Hematopoietic multipotent progenitor cell treated with erythropoietin and hydrocortisone succinate and interleukin-3 and kit ligand, for 15 days (in vitro differentiated cells): ENCODE data around the gene GNAQ.
"Not testable (repeated sequence)": the region's sequence is repeated elsewhere in the genome, so short reads cannot be mapped to it uniquely, and the experiment has no call there.

ENCODE experiments used
- DNase-seq: peaks from one replicate; pipeline ENCODE4 v3.0.0-alpha.2; 2015; ENCODE audit warnings: low spot score

Gene GNAQ

GRCh38 chr9:77690723-77691122 is 340.9 kb downstream of the GNAQ start:
- DNase-seq: not testable (repeated sequence)

GRCh38 chr9:77690119-77690518 is 341.5 kb downstream of the GNAQ start:
- not testable (repeated sequence) for DNase-seq

DNA sequence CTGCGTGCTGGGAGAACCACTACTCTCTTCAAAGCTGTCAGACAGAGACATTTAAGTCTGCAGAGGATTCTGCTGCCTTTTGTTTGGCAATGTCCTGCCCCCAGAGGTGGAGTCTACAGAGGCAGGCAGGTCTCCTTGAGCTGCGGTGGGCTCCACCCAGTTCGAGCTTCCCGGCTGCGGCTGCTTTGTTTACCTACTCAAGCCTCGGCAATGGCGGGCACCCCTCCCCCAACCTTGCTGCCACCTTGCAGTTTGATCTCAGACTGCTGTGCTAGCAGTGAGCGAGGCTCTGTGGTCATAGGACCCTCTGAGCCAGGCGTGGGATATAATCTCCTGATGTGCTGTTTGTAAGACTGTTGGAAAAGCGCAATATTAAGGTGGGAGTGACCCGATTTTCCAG is 343.9 kb downstream of the GNAQ start:
- DNase-seq: not testable (repeated sequence)

- no peak for DNase-seq
Observed at GRCh38 chr9:77680581-77680980, 351.0 kb downstream of the GNAQ start.

GRCh38 chr9:77679661-77680368 is 351.8 kb downstream of the GNAQ start:
- DNase-seq: no peak

- no peak for DNase-seq
Observed at GRCh38 chr9:77679088-77679487, 352.5 kb downstream of the GNAQ start.

DNA sequence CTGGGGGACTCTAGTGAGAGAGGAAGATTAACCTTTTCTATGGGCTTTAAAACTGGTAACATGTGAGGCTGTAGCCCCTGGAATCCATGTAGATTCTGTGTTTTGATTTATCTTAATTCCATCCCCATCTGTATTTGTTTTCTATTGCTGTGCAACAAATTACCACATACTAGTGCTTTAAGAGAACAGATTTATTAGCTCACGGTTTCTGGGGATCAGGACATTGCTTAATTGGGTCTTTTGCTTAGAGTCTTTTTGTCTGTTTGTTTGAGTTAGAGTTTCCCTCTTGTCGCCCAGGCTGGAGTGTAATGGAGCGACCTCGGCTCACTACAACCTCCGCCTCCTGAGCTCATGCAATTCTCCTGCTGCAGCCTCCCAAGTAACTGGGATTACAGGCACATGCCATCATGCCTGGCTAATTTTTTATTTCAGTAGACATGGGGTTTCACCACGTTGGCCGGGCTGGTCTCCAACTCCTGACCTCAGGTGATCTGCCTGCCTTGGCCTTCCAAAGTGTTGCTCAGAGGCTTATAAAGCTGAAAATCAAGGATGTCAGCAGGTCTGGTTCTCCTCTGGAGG is 353.6 kb downstream of the GNAQ start:
- DNase-seq: no peak

DNA sequence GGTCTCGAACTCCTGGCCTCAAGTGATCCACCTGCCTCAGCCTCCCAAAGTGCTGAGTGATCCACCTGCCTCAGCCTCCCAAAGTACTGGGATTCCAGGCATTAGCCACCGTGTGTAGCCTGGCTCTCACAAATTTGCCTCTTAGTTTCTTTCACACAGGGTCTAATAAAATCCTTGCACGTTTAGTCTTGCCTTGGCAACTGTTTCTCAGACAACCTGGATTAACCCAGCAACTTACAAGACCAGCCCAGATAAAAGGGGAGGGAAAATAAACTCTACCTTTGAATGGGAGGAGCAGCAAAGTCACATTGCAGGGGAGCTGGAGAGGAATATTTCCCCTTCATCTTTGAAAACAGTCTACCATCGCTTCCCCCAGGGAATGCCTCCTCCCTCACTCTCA is 354.2 kb downstream of the GNAQ start:
- no peak for DNase-seq

DNA sequence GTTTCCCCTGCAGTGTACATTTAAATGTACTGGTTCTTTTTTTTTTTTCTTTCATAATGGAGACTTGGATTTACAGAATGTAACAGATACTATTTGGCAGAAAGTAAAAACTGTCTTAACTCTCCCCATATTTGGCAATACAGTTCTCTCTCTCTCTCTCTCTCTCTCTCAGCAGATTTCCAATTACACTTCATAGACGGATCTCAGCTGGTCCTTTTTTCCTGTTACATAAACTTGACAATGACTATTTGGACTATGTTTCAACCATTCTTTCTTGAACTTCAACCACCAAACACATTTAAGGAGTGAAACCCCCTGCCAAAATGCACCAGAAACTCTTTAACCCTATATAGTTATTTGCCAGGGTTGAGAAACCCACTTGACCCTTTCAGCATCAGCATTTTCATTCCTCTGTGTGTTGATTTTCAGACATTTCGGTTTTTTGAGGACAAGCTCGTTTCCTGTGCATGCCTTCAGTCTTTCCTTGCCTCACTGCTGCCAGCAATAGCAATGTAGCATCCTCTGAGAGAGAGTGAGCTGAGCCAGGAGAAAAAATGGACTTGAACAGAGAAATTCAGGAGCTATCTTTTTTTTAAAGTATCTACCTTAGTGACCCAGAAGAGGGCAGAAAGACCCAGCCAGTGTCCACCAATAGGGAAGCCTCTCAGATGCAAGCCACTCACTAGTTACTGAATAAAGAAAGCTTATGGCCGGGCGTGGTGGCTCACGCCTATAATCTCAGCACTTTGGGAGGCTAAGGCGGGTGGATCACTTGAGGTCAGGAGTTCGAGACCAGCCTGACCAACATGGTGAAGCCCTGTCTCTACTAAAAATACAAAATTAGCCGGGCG is 357.4 kb downstream of the GNAQ start:
- DNase-seq: no peak

GRCh38 chr9:77672183-77672582 is 359.4 kb downstream of the GNAQ start:
- DNase-seq: no peak

DNA sequence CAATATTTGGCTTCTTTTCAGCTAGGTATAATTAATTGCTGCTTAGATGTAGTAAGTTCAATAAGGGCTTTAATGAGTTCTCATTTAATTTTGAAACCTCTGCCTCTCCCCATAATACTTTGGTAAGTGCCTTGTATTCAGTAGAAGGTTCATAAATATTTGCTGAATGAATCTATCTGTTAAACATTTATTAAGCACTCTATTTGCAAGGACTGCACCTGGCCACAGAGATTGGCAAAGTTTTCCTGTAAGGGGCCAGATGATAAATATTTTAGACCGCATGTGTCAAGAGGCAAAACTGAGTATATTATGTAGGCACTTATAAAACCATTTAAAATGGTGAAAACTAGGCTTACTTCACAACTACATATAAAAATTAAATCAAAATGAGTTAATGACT is 364.5 kb downstream of the GNAQ start:
- DNase-seq: no peak
